Fibroblast of skin of right quadriceps (primary cell): ENCODE measurements around the gene DGLUCY.
"Not testable (repeated sequence)": the region's sequence is repeated elsewhere in the genome, so short reads cannot be mapped to it uniquely, and the experiment has no call there.

ENCODE experiments used
- DNase-seq: peaks from one replicate; pipeline ENCODE4 v3.0.0-alpha.2; 2013

Gene DGLUCY

DNA sequence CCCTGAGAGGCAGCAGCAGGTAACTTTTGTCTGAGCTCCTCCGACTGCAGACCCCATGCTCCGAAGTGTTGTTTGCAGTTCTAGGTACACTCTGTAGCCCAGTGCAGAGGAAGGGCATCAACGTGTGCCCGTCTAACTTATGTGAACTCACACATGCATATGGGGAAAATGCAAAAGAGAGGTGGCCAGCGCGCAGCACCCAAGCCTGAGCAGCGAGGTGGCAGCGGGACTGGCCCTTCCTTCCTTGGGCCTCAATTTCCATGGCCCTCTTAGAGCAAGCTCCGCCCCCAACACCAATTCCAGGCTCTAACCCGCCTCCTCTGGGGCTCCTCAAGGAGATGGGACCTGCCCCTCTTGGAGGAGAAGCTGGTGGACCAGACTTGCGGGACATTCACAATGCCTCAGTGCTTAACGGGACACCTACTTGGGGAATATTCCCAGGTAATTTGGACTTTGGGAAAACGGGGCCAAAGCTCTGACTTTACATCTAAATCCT is 102.9 kb downstream of the DGLUCY start:
- DNase-seq, result no peak

DNA sequence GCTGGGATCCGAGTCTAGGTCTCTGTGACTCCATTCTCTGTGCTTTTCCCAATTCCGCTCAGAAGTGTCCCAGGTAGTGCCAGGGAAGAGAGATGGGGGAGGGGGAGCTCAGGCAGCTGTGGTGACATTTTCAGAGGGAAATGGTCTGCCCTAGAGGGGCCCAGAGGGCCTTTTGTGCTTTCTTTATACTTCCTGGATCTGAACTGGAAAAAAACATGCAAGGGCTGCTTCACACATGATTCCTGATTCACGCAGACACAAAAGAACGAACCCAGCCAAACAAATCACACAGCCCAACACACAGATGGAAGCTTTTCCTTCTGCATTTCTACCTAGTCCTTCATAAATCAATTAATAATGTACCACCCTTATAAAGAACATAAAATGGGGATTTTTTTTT is 104.1 kb downstream of the DGLUCY start:
- no peak for DNase-seq

DNA sequence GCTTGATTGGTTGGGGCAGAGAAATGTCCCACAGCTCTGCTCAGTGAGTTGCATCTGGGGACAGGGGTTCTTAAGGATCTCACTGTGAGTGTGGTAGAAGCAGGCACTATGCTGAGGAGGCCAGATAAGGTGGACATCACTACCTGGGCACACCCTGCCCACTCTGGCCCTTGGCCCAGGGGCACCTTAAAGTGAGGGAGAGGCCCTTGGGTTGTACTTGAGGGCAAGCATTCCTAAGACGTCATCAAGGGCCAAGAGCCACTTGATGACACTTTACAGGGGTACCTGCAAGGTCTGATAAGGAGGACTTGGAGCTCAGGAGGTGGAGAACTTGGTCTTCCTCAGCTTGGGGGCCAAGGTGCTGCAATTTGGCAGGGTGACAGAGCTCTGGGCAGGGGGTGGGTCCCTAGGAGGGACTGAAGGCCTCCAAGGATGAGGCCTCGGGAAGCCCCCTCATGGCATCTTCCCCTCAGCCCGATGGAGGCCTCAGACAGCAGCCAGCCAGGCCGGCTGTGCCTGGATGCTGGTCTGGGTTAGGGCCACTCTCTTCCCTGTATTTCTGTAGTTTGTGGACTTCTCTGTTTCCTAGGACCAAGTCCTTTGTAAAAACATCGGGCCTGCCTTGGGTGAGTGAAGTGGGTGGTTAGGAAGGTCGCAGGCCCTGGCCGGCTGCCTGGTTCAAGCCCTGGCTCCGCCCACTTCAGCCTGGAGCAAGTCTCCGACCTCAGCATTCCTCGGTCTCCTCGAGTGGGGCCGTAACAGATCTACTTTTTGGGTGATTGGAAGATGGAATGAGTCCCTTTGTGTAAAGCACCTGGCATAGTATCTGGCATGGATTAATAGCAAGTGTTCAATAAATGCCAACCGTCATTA is 105.9 kb downstream of the DGLUCY start:
- DNase-seq, result no peak

DNA sequence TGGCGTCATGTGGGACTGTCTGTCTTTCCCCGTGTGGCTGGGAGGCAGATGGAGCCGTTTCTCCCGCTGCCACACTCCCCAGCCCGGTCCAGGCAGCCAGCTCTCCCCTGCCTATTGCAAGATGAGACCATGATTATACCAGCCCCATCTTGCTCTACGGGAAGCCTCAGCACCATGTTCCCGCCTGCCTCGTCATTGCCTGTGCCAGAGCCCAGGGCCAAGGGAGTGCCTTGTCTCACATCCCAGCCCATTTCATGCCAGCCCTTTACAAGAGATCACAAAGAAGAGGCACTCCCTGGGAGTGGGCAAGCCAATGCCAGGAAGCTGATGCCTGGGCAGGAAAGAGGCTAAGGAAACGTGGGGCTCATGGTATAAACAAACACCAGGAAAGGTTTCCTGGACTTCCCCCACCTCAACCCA is 106.7 kb downstream of the DGLUCY start:
- no peak for DNase-seq

DNA sequence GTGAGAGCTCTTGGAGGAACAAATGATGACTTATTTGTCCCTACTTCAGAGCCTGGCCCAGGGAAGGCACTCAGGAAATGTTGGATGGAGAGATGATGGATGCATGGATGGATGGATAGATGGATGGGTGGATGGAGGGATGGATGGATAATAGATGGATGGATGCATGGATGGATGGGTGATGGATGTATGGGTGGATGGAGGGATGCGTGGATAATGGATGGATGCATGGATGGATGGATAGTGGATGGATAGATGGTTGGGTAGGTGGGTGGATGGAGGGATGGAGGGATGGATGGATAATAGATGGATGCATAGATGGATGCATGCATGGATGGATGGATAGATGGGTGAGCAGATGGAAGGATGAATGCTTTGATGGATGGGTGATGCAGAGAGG is 107.4 kb downstream of the DGLUCY start:
- DNase-seq, result no peak

DNA sequence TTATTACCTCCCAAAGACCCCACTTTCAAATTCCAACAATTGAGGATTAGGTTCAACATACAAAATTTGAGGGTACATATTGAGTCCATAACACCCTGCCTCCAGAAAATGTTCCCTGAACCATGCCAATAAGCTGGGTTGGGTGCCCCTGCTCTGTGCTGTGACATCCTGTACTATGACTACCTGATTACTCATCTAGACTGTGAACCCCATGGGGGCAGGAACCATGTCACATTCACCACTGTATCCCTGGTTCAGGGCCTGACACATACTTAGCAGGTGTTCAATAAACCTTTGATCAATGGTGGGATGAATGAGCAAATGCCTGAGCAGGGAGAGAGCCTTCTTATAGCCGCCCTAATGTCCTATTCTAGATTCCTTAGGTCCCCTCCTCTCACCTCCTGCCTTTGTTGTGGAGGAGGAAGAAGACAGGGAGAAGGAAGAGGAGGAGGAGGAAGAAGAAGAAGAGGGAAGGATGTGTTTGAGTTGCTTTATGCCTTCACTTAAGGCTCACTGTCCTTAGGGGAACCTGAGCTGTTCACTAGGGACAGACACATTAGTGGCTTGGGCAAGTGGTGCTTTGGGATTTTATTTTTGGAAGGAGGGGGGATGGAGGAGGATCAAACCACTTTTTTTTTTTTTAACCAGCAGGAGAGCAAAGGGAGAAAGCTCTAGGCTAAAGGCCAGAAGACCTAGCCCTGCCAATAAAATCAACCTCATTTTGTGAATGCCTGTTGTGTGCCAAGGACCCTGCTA is 109.3 kb downstream of the DGLUCY start:
- DNase-seq, result no peak

DNA sequence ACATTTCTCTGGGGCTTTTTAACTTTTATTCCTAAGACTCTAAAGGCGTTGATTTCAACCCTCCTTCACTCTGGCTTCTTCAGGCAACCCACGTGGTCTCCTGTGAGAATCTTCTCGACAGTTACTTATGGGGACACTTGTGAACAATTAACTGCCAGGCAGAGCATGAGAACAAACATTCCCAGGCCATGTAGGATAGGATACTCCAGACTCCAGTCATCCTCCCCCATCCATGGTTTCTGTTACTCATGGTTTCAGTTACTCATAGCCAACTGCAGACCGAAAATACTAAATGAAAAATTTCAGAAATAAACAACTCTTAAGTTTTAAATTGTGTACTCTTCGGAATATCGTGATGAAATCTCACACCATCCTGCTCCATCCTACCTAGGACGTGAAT is 111.2 kb downstream of the DGLUCY start:
- no peak for DNase-seq

DNA sequence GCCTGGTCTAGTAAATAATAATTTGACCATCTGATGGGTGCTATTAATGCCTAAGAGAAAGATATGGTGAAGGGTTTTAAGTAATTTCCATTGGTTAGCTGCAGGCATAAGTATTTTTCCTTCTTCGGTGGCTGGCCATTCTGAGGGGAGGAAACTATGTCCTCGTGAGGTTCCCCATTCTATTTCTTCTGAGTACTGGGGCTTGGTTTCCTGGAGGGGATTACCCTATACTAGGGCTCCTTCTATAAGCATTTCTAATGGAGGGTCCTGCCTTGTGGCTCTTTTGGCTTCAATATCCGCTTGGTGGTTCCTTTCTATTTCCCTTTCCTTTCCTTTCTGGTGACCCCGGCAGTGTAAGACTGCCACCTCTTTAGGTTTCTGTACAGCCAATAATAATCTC is 112.5 kb downstream of the DGLUCY start:
- not testable (repeated sequence) for DNase-seq

DNA sequence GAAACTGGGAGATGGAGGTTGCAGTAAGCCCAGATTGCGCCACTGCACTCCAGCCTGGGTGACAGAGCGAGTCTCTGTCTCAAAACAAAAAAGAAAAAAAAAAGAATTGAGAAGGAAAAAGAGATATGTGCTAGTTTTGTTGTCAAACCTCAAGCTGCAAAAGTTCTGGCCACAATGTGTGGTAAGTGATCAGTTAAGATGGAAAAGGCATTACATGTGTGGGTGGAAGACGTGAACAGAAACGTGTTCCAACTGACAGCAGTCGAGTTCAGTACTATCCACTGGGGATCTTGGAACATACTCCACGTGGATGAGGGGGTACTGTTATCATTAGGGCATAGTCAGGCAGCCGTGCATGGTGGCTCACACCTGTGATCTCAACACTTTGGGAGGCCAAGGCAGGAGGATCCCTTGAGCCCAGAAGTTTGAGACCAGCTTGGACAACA is 113.3 kb downstream of the DGLUCY start:
- DNase-seq, result no peak

DNA sequence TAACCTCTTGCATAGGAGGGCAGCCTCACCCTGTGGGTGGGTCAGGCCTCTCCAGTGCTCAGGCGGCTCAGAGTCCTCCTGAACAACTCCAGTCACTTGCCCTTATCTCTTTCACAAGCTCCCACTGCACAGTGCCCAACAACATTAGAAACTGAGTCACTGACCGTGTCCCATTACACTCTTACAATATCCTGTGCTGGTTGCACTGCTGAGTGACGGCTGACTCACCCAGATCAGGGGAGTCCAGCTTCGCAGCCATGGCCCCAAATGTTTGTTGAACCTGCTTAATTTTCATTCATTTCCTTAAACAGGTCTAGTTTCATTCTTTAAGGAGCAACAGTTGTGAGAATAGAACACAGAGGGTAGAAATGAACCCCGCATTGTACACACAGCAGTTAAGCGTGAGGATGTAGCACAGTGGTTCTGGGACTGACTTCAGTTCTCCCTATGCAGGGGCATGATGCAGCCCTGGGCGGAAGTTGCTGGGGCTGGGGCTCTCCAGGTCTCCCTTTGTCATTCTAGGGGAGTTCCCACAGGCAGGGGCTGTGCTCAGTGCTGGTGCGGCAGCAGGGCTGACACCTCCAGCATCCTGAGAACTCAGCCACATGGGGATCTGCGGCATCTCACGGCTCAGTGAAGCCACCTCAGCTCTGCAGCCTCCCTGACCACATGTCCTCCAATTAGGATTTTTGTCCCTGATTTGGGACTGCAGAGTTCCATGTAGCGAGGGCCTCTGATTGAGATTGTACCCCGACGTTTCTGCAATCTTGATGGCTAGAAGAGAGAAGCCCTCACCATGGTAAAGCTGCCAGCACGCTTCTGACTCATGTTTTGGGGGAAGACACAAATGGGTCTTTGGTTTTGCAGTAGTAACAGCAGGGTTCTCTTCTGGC is 114.5 kb downstream of the DGLUCY start:
- DNase-seq, result peak; percentile 56

DNA sequence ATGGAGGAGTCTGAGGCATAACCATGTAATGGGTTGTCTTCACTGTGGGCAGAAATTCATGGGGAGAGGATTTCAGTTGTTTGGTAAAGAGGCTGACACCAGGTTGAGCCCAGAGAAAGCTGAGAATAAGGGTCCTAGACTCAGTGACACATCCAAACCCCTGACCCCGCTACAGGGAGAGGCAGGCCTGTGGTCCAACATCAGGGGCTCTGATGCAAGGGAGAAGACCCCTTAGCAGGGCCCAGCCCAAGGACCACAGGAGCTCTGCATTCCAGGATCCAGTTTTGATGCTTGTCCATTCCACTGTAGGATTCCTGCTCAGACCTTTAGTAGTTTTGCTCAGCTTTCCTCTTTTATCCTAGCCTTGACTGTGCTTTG is 115.1 kb downstream of the DGLUCY start:
- DNase-seq, result no peak

DNA sequence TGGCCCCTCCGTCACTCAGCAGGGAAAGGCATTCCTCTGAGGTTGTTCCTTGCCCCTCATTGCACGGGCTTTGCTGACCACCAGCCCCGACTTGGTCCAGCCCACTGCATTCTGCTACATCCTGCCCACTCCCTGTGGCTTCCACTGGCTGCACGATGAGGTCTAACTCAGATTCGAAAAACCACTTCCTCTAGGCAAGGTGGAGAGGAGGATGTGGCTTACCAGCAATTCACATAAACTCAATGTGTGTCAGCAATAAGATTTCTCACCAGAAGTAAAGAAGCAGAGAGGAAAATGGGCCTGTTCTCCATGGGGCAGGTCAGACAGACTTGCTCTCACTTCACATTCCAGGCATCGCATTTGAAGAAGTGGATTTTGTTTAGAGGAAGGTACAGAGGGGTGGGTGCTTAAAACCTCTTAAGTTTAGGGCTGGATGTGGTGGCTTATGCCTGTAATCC is 115.9 kb downstream of the DGLUCY start:
- DNase-seq, result peak; percentile 70

DNA sequence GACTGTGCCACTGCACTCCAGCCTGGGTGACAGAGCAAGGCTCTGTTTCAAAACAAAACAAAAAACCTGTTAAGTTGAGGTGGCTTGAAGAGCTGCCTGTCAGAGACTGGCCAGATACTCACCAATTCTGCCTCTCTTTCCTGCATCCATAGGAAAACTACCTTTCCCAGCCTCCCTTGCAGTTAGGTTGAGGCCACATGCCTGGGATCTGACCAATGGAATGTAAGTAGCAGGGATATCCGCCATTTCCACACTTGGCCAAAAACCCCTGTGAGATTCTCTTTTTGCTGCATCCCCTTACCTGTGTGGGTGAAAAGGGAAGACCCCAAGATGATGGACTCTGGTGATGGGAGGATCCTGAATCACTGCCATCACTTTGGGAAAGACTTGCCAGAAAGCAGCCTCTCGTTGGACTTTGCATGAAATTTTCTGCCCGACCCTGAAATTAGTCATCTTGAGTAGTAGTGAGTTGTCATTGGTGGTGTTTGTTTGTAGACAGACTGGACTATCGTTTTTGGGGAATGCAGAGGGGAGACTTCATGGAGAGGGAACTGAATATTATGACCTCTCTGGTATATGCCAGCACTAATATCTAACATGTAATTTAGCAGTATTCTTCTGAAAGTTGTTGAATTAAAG is 116.6 kb downstream of the DGLUCY start:
- DNase-seq, result no peak

DNA sequence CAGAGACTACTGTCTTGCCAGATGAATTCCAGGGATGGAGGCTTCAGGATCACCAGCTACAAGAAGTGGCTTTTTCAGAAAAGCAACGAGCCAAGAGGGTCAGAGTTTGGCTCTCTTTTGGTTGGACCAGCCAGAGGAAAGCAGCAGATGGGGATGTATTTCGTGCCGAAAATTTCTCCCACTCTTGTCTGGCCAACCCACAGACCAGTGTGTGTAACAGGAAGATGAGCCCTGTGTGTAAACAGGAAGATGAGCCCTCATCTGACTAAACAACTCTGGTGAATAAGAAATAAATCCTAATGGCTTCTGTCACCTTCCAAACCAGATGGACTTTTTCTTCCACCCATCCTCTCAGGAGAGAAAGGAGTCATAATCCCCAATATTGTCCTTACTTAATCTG is 117.6 kb downstream of the DGLUCY start:
- DNase-seq, result no peak

DNA sequence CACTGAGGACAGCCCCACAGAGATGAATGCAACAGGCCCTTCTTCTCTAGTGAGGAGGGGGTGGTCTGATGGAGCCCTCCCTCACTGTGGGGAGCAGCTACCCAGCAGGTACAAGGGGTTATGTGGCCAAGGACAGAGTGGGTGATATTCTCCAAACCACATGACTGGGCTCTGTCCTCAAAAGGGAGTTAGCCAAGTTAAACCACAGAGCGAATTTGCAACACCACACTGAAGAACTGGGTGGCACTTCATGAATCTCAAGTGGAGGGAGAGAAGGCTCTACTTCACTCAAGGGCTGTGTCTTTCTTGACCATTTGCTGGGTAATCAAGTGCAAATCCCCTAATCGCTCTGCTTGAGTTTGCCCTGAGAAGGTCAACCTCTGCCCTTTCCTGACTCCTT is 118.2 kb downstream of the DGLUCY start:
- DNase-seq, result no peak

DNA sequence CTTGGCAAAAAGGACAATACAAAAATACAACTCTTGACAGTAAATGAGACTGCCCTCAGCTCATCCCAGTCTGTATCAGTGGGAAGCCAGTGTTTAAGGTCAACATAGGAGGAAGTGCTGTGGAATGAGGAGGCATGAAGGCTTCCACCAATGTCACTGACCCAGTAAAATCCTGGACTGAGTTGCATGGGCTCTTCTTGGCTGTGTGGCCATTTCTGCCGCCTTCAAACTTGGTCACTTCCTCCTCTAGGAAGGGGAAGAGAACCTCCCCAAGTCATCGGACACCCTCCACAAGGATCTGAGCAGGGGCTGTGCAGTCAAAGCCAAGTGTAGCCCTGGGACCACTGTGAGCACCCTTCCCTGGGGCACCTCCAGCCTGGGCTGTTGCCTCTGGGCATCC is 118.7 kb downstream of the DGLUCY start:
- DNase-seq, result no peak

DNA sequence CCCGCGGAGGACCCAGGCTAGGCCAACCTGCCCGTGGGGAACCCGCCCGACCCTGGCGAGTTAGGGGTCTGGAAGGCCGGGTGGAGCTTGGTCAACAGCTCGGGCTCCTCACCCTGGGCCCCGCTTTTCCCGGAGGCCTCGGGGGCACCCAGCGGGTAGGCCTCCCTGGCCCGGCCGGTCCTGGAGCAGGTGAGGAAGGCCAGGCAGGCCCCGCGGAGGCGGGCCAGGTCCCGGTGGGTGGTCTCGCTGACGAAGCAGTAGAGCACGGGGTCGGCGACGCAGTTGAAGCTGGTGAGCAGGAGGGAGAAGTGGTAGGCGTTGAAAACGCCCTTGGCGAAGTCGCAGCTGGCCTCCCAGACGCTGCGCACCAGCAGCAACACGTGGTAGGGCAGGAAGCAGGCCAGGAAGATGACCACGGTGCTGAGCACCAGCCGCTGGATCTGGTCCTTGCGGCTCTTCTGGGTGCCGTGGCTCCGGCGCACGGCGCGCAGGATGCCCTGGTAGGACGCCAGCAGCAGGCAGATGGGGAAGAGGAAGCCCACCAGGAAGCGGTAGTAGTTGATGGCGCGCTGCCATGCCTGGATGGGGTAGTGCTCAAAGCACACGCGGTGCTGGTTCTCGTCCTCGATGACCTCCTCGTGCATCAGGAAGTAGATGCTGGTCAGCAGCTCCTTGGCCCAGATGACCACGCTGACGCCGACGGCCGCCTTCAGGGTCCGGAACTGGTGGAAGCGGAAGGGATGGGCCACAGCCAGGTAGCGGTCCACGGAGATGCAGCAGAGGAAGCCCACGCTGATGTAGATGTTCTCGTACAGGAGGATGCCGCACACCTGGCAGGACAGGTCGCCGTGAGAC is 120.3 kb downstream of the DGLUCY start:
- no peak for DNase-seq

DNA sequence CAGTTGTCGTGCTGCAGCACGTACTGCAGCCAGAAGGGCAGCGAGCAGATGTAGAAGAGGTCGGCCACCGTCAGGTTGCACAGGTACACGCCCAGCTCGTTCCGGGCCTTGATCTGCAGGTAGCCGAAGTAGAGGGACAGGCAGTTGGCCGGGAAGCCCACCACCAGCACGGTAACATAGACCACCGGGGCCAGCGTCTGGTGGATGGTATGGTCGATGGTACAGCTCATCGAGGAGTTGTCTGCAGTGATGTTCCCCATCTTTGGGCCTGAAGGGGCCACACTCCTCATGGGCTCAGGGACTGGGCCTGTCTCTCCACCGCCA is 120.9 kb downstream of the DGLUCY start:
- no peak for DNase-seq

DNA sequence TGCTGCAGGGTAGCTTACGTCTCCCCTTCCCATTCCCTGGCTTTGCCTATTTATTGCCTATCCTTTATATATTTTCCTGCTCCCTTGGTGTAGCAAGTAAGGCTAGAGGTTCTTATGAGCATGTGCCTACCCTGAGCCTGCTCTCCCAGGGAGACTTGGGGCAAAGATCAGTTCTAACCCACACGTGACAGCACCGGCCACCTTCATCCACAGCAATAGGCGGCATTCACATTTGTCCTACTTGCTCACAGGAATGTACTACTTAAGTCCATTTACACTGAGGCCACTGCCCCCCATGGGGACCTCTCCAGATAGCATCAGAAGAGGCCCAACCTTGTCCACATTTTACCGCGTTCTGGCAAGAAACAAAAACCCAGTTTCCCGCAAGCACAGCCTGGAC is 122.0 kb downstream of the DGLUCY start:
- DNase-seq, result no peak

DNA sequence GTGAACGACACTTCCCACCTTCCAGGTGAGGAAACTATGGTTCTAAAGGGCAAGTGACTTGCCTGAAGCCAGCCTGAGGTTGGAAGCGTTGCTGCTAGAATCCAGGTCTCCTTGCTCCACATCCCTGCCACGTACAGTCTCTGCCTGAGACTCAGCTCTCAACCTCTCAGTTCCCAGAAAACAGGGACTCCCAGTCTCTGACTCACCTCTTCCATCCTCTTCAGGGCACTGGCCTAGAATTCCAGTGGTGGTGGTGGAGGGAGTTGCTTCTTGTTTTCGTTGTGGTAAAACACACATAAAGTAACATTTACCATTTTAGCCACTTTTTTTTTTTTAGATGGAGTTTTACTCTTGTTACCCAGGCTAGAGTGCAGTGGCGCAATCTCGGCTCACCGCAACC is 123.3 kb downstream of the DGLUCY start:
- peak; percentile 89 for DNase-seq

DNA sequence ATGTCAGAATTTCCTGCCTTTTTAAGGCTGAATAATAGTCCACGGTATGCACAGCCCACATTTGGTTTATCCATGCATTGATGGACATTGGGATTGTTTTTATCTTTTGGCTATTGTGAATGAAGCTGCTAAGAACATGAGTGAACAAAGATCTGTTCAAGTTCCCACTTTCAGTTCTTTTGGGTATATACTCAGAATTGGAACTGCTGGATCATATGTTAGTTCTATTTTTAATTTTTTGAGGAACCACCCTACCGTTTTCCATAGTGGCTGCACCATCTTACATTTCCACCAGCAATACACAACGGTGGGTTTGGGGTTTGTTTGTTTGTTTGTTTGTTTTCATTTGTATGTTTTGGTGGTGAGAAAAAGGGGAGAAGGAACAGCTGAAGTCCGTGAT is 124.2 kb downstream of the DGLUCY start:
- DNase-seq, result no peak

DNA sequence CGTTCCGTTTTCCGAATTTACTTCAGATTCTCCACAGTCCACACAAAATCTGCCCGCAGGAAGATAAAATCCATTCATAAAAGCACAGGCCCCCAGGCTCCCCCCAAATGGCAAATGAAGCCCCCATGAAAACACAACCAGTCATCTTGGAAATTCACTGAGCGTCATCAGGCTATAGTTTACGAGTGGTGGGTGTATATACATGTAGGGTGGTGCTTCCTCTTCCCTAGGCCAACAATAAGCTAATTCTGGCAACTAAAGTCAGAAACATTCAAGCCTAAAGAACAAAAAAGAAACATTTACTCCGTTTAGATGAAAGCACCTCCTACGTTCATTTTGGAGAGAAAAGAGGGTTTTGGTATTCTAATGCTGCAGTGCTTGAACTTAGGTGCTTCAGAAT is 124.8 kb downstream of the DGLUCY start:
- no peak for DNase-seq
